Measurements from ENCODE around the gene GFRA1.

The GFRA1 gene

GRCh38 chr10:116233230-116233629 lies 39.8 kb downstream of the GFRA1 start:
- no peaks in the 10 kb centered on the region for H3K27me3 ChIP-seq (ENCODE audit: low read length)
- no peaks in the 10 kb centered on the region for H3K9me2 ChIP-seq (replicated peaks; ENCODE audit: insufficient read depth, low read length)
- TF ChIP-seq EZH2phosphoT487 (conservative IDR thresholded peaks at IDR 0.05; ENCODE audit: low read length) = no peak
- TF ChIP-seq, protein P1, sequence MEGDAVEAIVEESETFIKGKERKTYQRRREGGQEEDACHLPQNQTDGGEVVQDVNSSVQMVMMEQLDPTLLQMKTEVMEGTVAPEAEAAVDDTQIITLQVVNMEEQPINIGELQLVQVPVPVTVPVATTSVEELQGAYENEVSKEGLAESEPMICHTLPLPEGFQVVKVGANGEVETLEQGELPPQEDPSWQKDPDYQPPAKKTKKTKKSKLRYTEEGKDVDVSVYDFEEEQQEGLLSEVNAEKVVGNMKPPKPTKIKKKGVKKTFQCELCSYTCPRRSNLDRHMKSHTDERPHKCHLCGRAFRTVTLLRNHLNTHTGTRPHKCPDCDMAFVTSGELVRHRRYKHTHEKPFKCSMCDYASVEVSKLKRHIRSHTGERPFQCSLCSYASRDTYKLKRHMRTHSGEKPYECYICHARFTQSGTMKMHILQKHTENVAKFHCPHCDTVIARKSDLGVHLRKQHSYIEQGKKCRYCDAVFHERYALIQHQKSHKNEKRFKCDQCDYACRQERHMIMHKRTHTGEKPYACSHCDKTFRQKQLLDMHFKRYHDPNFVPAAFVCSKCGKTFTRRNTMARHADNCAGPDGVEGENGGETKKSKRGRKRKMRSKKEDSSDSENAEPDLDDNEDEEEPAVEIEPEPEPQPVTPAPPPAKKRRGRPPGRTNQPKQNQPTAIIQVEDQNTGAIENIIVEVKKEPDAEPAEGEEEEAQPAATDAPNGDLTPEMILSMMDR (IDR thresholded peaks at IDR 0.05; ENCODE audit: insufficient read depth, low read length, poor library complexity, severe bottlenecking) = no peak
- no peak overlapping the region for H3K4me3 ChIP-seq (ENCODE audit: insufficient read depth, low read length, poor library complexity, severe bottlenecking)
- no peaks in the 10 kb centered on the region for H3F3A ChIP-seq (ENCODE audit: insufficient read depth)
- H2AFZ ChIP-seq (ENCODE audit: low read depth, low read length, severe bottlenecking) = no peak overlapping the region
- no peaks in the 10 kb centered on the region for H3K9me3 ChIP-seq (ENCODE audit: insufficient read depth, low read length)
- no peak overlapping the region for H3K9ac ChIP-seq (ENCODE audit: low read length)
- H3K79me2 ChIP-seq (ENCODE audit: insufficient read depth, low read length) = no peaks in the 10 kb centered on the region
- H3K4me2 ChIP-seq (ENCODE audit: low read depth, low read length, poor library complexity, severe bottlenecking) = no peak overlapping the region
- no peak overlapping the region for H3K27ac ChIP-seq (ENCODE audit: low read depth, low read length)
- no peaks in the 10 kb centered on the region for H4K20me1 ChIP-seq (ENCODE audit: low read depth, low read length)
- H3K36me3 ChIP-seq (ENCODE audit: low read length) = no peaks in the 10 kb centered on the region

DNA sequence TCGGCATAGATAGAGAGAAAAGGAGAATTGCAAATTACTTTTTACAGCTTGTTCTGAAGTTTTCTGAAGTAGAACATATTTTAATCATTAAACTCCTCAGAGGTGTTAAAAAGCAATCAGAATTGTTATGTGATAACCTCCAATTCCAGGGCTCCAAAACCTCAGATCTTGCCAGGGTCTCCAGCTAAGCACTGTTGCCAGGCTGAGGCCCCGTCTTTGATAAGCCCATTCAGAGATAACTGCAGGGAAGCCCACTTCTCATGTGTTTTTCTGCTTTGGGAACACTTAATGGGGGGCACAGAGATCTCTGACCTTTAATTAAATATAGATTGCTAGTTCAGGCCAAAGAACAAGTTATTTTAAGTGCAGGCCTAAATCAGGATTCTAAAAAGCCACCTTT lies 40.4 kb downstream of the GFRA1 start:
- H3K27ac ChIP-seq (ENCODE audit: low read depth, low read length) = no peak overlapping the region
- no peak overlapping the region for H3K4me2 ChIP-seq (ENCODE audit: low read depth, low read length, poor library complexity, severe bottlenecking)
- no peaks in the 10 kb centered on the region for H3K27me3 ChIP-seq (ENCODE audit: low read length)
- TF ChIP-seq EZH2phosphoT487 (conservative IDR thresholded peaks at IDR 0.05; ENCODE audit: low read length) = no peak
- TF ChIP-seq, protein P1 (IDR thresholded peaks at IDR 0.05; ENCODE audit: insufficient read depth, low read length, poor library complexity, severe bottlenecking) = no peak
- no peaks in the 10 kb centered on the region for H3F3A ChIP-seq (ENCODE audit: insufficient read depth)
- H3K9ac ChIP-seq (ENCODE audit: low read length) = no peak overlapping the region
- no peak overlapping the region for H3K4me3 ChIP-seq (ENCODE audit: insufficient read depth, low read length, poor library complexity, severe bottlenecking)
- no peak overlapping the region for H2AFZ ChIP-seq (ENCODE audit: low read depth, low read length, severe bottlenecking)
- no peaks in the 10 kb centered on the region for H3K36me3 ChIP-seq (ENCODE audit: low read length)
- no peaks in the 10 kb centered on the region for H3K9me3 ChIP-seq (ENCODE audit: insufficient read depth, low read length)
- no peaks in the 10 kb centered on the region for H3K9me2 ChIP-seq (replicated peaks; ENCODE audit: insufficient read depth, low read length)
- H3K79me2 ChIP-seq (ENCODE audit: insufficient read depth, low read length) = no peaks in the 10 kb centered on the region
- H4K20me1 ChIP-seq (ENCODE audit: low read depth, low read length) = no peaks in the 10 kb centered on the region

GRCh38 chr10:116226766-116227165 lies 46.2 kb downstream of the GFRA1 start:
- Histone ChIP-seq H3K36me3 (ENCODE audit: low read length) (no peaks in the 10 kb centered on the region), H3K4me3 (ENCODE audit: insufficient read depth, low read length, poor library complexity, severe bottlenecking) (no peak overlapping the region), H3K27me3 (ENCODE audit: low read length) (no peaks in the 10 kb centered on the region), H2AFZ (ENCODE audit: low read depth, low read length, severe bottlenecking) (no peak overlapping the region), H3K79me2 (ENCODE audit: insufficient read depth, low read length) (no peaks in the 10 kb centered on the region), H3K27ac (ENCODE audit: low read depth, low read length) (no peak overlapping the region), H3K9me2 (replicated peaks; ENCODE audit: insufficient read depth, low read length) (no peaks in the 10 kb centered on the region), H3K9me3 (ENCODE audit: insufficient read depth, low read length) (no peaks in the 10 kb centered on the region), H3K9ac (ENCODE audit: low read length) (no peak overlapping the region), H3K4me2 (ENCODE audit: low read depth, low read length, poor library complexity, severe bottlenecking) (no peak overlapping the region), H4K20me1 (ENCODE audit: low read depth, low read length) (no peaks in the 10 kb centered on the region), H3F3A (ENCODE audit: insufficient read depth) (no peaks in the 10 kb centered on the region)
- TF ChIP-seq, protein P1 (IDR thresholded peaks at IDR 0.05; ENCODE audit: insufficient read depth, low read length, poor library complexity, severe bottlenecking) = no peak
- no peak for TF ChIP-seq EZH2phosphoT487 (conservative IDR thresholded peaks at IDR 0.05; ENCODE audit: low read length)
